ENCODE measurements around the gene MBD3L1.

- TF ChIP-seq CTCF (IDR thresholded peaks at IDR 0.05 in 8 of 11, conservative IDR thresholded peaks at IDR 0.05 in 3 of 11) (no peak), POLR2A (IDR thresholded peaks at IDR 0.05) (no peak), POLR2AphosphoS5 (IDR thresholded peaks at IDR 0.05) (no peak)
Measured at GRCh38 chr19:8821748-8822241, 10.4 kb upstream of the MBD3L1 start.
